GM18519 (cell line): ENCODE measurements around the gene PRSS57.
"Not testable (repeated sequence)": the region's sequence is repeated elsewhere in the genome, so short reads cannot be mapped to it uniquely, and the experiment has no call there.

Experiments
- ATAC-seq: cut with Tn5 transposase; IDR thresholded peaks from one replicate; pipeline ENCODE4 v1.9.1; 2021; ENCODE audit warnings: mild to moderate bottlenecking, moderate library complexity; ENCODE audit not compliant: unreplicated experiment, low FRiP score

The PRSS57 gene

GRCh38 chr19:723714-724113, 28.5 kb upstream of the PRSS57 start:
- no peak for ATAC-seq

DNA sequence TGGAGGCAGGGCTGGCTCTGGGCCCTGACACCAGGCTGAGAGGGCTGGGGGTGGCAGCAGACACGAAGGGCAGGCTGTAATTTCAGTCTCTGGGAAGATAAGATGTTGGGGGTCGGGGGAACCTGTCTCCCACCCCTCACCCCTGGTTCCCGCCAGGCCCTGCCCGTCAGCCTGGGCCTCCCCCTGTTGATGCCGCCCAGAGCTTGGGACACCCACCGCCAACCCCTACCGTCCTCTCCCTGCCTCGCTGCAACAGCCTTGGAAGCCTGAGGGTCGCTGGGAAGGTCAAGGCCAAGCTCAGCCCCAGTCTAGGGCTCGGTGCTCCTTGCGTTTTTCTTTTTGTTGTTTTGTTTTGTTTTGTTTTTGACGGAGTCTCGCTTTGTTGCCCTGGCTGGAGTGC, 28.0 kb upstream of the PRSS57 start:
- ATAC-seq: no peak

GRCh38 chr19:722553-723101, 27.4 kb upstream of the PRSS57 start:
- no peak for ATAC-seq

DNA sequence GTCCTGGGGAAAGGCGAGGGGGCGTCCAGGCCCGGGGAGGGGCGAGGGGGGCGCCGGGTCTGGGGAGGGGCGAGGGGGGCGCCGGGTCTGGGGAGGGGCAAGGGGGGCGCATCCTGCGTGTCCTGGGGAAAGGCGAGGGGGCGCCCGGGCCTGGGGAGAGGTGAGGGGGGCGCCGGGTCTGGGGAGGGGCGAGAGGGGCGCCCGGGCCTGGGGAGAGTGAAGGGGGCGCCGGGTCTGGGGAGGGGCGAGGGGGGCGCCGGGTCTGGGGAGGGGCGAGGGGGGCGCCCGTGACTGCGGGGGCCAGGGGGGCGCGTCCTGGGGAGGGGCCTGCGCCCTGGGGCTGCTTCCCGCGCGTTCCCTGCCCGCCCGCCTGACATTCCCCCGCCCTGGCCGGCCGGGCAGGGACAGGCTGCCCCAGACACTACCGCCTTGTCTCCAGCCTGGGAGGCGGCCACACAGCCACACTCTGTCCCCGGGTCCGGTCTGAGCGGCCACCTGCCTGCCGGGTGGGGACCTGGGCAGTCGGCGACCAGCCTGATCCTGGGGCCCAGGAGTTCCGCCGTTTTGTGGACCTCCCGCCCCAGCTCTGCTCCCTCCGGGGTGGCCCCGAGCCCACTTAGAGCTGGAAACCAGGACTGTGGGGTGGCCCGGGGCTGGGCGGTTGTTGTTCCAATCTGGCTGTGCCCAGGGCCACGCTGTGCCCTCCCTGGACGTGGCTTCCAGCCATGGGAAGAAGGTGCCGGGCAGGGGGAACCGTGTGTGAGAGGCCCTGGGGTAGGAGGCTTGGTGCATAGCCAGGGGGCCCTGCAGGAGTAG, 25.3 kb upstream of the PRSS57 start:
- ATAC-seq: no peak

DNA sequence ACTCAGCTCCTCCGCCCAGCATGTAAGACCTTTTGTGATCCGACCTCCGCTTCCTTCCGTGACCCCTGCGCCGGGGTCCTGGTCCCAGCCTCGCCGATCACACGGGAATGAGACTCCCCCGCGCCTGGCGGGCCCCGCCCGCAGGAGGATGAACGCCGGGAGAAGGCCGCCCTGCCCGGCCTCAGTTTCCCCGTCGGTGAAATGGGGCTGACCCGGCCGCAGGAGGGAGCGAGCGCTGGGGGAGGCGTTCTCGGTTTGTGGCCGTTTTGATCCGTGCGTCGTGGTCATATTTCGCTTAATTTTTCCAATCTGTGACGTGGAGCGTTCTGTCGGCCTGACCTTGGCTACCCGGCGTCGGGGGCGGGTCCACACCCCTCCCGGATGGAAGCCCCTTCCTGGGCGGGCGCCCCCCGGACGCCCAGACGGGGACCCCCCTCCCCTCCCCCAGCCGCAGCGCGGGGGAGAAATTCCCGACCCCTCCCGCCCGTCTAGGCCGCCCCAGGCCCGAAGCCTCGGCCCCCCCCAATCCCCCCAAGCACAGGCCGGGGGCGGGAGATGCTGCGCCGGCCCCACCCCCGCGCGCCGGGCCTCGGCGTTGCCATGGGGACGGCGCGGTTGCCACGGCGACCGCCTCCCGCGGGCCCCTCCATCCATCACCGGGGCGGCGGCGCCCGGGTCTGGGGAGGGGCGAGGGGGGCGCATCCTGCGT, 24.5 kb upstream of the PRSS57 start:
- ATAC-seq: no peak

GRCh38 chr19:718991-719512, 23.8 kb upstream of the PRSS57 start:
- no peak for ATAC-seq

DNA sequence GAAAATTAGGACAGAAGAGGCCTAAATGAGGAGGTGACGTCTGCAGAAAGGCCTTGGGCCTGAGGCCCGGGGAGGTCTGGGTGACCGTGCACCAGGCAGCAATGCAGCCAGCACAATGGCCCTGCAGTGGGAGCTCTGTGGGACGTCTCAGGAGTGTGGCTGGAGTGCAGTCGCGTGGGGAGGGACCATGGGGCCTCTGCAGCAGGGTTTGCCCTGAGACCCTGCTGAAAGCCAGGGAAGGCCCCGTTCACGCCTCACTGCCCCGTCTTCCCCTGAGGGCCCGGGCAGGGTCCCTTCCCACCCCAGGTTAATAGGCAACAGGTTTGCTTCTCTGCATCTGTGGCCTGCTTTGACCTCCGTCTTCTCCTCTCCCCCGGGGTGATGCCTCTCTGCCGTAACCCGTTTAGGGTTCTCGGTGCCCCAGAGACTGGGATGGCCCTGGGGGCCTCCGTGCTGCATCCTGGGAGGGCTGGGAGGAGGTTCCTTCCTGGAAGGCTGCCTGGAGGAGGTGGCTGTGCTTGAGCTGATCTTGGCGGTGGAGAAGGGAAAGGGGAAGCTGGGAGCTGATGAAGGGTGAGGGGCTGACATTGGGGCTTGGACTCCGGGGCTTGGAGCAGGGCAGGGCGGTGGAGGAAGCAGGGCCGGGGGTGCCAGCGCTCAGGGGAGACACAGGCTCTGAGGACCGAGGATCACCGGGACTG, 23.1 kb upstream of the PRSS57 start:
- no peak for ATAC-seq

DNA sequence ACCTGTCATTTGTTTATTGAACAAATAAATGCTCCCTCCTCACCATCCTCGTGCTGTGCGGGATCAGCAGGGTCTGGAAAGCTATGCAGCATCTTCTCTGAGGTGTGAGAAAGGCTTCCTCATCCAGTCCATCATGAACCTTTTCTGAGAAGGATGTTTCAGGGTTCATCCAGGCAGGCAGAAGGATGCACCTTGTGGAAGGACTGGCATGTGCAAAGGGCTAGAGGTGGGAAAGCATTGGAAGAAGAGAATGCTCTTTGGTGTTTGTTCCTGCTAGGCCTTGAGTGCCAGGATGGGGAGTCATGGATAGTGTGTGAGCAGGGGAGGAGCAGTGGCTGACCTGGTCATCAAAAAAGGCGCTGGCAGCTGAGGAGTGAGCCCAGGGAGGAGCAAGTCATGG, 20.1 kb upstream of the PRSS57 start:
- ATAC-seq: no peak

DNA sequence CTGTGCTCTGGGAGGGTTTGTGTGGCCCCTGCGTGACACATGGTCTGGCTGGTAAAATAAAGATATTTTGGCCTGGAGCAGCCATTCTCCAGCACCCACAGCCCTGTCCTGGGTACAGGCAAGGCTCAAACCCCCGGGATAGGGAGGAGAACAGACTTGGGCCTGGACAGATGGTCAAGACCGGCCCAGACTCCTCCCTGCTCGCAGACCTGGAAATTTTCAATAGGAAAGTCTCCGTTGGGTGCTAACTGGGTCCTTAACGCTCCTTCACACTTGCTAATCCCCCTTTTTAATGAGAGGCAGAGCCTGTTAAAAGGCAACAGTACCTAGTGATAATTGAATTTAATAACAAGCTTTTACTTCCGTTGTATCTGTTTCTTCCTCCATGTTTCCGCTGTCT, 16.0 kb upstream of the PRSS57 start:
- no peak for ATAC-seq

- ATAC-seq: no peak
Observed at GRCh38 chr19:710767-711166, 15.5 kb upstream of the PRSS57 start.

GRCh38 chr19:709965-710571, 14.8 kb upstream of the PRSS57 start:
- ATAC-seq: no peak

GRCh38 chr19:709196-709964, 14.1 kb upstream of the PRSS57 start:
- no peak for ATAC-seq

GRCh38 chr19:708154-709143, 13.2 kb upstream of the PRSS57 start, which contains the start of gene PALM:
Gene PALM, plus strand, starts transcription at chr19:708935. Its CDS starts 212 bp downstream, at chr19:709147.
- no peak for ATAC-seq

DNA sequence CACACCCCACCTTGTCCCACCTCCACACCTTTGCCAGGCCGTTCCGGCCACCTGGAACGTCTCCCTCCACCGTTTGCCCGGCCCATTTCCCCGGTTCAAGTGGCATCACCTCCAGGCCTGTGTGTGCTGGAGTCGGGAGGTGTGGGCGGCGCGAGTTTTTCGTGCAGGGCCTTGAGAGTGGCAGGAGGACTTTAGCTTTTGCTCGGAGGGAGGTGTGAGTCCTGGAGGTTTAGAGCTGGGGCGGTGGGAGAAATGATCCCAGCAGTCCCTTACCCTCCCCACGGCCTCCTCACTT, 9.1 kb upstream of the PRSS57 start:
- no peak for ATAC-seq

DNA sequence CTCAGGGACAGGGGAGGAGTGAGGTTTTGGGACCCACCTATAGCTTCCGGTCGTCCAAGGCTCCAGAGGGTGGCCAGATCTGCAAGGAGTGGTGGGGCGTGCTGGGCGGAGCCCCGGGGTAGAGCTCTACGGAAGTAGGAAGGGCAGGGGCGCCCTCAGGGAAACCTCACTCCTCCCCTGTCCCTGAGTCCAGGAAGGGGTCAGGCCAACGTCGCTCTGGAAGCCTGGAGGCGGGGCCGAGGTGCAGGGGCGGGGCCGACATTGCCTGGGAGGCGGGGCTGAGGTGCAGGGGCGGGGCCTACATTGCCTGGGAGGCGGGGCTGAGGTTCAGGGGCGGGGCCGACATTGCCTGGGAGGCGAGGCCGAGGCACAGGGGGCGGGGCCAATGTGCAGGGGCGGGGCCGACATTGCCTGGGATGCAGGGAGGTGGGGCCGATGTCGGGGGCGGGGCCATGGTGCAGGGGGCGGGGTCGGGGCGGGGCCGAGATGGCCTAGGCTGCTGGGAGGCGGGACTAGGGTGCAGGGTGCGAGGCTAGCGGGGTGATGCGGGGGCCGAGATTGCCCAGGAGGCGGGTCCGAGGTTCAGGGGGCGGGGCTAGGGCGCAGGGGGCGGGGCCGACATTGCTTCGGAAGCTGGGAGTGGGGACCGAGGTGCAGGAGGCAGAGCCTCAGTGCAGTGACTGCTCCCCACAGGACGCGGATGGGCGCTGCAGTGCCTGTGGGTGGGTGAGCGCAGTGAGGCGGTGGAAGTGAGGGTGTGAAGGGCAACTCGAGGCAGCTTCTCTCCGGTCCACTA, 8.6 kb upstream of the PRSS57 start:
- ATAC-seq: no peak

- no peak for ATAC-seq
Observed at GRCh38 chr19:703329-703650, 8.0 kb upstream of the PRSS57 start.

DNA sequence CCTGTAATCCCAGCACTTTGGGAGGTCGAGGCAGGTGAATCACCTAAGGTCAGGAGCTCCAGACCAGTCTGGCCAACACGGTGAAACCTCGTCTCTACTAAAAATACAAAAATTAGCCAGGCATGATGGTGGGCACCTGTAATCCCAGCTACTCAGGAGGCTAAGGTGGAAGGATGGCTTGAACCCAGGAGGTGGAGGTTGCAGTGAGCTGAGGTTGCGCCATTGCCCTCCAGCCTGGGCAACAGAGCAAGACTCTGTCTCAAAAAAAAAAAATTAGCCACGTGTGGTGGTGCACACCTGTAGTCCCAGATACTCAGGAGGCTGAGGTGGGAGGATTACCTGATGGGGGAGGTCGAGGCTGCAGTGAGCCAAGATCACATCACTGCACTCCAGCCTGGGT, 7.6 kb upstream of the PRSS57 start:
- not testable (repeated sequence) for ATAC-seq

DNA sequence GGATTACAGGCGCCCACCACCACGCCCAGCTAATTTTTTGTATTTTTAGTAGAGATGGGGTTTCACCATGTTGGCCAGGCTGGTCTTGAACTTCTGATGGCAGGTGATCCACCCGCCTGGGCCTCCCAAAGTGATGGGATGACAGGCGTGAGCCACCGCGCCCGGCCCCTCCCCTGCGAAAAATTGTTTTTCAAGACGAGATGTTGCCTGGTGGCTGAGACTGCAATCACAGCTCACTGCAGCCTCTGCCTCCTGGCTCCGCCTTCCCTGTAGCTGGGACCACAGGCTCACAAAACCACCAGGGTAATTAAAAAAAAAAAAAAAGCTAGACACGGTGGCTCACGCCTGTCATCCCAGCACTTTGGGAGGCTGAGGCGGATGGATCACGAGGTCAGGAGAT, 4.6 kb upstream of the PRSS57 start:
- not testable (repeated sequence) for ATAC-seq
